22Rv1 (cell line): ENCODE results near the gene RBP5.

Source experiments
- H3K27ac ChIP-seq: fragments of 450-650 bp; 2 replicates; pipeline ENCODE4 v1.5.1; 2017
- CTCF ChIP-seq: fragments of 450-650 bp; IDR thresholded peaks from 2 replicates; pipeline ENCODE4 v1.5.1; 2017; ENCODE audit warnings: mild to moderate bottlenecking
- ZFX ChIP-seq: fragments of 450-650 bp; IDR thresholded peaks from 2 replicates; pipeline ENCODE4 v1.6.1; 2017; ENCODE audit warnings: antibody characterized with exemption, borderline replicate concordance

The RBP5 gene

DNA sequence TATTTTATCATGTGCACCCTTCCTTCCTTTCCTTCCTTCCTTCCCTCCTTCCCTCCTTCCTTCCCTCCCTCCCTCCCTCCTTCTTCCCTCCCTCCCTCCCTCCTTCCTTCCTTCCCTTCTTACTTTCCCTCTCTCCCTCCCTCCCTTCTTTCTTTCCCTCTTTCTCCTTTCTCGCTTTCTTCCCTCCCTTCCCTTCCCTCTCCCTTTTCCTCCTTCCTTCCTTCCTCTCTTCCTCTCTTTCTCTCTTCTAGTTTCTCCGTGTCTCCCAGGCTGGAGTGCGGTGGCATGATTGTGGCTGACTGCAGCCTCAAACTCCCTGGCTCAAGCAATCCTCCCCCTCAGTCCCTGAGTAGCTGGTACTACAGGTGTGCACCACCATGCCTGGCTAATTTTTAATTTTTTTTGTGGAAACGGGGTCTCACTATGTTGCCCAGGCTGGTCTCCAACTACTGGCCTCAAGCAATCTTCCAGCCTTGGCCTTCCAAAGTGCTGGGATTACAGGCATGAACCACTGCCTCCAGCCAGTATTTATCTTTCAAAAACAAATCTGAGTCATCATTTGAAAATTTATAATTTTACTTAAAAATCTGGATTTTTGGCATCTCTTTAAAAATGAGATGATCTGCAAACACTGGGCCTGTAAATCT lies 27.5 kb downstream of the RBP5 start:
- no peak for TF ChIP-seq ZFX
- no peak for TF ChIP-seq CTCF
- no peak overlapping the region for H3K27ac ChIP-seq

DNA sequence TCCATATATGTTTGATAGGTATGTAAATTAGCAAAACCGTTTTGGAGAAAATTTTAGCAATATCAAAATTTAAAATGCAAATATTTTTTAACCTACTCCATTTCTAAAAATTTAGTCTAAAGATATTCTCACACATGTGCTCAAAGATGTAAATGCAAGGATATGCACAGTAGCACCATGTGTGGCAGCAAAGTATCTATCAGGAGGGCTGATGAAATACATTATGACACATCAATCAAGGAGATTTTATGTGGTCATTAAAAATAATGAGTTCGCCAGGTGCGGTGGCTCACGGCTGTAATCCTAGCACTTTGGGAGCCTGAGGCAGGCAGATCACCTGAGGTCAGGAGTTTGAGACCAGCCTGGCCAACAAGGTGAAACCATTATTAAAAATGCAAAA lies 28.4 kb downstream of the RBP5 start:
- TF ChIP-seq CTCF (no peak), ZFX (no peak)
- H3K27ac ChIP-seq = no peak overlapping the region

DNA sequence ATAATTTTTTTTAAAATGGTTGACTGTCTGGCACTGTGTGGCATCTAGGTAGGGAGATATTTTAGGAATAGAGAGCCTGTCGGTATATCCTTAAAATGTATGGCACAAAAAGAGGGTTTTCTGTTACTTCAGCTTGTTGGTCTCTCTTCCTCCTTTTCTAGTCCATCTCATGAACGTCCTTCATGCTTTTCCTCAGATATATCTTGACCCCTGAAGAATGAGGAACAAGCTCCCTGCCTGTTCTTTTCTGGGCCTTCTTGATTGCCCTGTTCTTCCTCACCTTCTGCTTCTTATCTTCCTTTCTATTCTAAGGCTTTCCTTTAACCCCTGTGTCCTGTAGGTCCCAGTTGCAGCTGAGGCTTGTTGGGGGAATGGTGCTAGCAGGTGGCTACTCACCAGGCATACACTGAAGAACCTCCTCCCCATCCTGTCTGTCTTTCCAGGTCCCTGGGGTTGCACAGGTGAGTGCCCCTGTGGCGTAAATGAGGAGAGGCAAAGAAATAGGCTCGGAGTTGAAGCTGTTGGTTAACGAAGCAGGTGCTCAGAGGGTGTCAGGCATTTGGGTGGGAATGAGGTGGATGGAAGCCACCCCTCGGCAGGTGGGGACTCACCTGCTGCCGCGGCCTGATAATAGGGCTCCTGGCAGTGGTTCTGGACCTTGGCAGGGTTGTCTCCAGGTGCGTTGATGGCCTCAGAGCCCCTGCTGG lies 29.2 kb downstream of the RBP5 start:
- TF ChIP-seq CTCF (no peak), ZFX (no peak)
- no peak overlapping the region for H3K27ac ChIP-seq

DNA sequence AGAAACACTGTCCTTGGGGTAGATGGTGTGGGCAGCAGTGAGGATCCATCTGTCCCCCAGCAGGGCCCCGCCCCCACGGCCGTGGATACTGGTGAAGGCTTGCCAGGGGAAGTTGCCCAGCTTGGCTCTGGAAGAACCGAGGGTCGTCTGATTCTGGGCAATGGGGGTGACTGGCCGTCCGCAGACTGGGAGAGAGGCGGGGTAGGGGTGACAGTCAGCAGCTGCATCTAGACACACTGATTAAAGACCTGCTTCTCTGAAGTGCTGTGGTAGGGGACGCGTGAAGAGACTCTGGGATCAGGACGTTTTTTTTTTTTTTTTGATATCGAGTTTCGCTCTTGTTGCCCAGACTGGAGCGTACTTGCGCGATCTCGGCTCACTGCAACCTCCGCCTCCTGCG lies 31.7 kb downstream of the RBP5 start:
- TF ChIP-seq CTCF = no peak
- TF ChIP-seq ZFX = no peak

GRCh38 chr12:7096006-7096932 lies 32.4 kb downstream of the RBP5 start:
- TF ChIP-seq ZFX = no peak
- no peak overlapping the region for H3K27ac ChIP-seq

More for the DNA sequence above, 31.7 kb downstream of the RBP5 start:
- no peak overlapping the region for H3K27ac ChIP-seq

- H3K27ac ChIP-seq = no peak overlapping the region
- TF ChIP-seq CTCF = no peak
- TF ChIP-seq ZFX = no peak
Observed at GRCh38 chr12:7093892-7094291, 34.8 kb downstream of the RBP5 start.

GRCh38 chr12:7093486-7093885 lies 35.2 kb downstream of the RBP5 start:
- no peak overlapping the region for H3K27ac ChIP-seq
- TF ChIP-seq ZFX = no peak
- no peak for TF ChIP-seq CTCF
